WERI-Rb-1 (cell line): Measurements from ENCODE around the gene RXRB.

Experiments
- DNase-seq: peaks from one replicate; pipeline ENCODE4 v3.0.0-alpha.2; 2020
- H3K27ac ChIP-seq: fragments of 250-450 bp; sonication (Bioruptor Pico); 2 replicates; pipeline ENCODE4 v1.5.1; 2020; ENCODE audit warnings: mild to moderate bottlenecking, moderate library complexity
- H3K27me3 ChIP-seq: fragments of 250-450 bp; sonication (Bioruptor Pico); 2 replicates; pipeline ENCODE4 v1.5.1; 2021; ENCODE audit warnings: mild to moderate bottlenecking, low read depth, moderate library complexity; ENCODE audit not compliant: insufficient read depth, severe bottlenecking
- H3K36me3 ChIP-seq: fragments of 250-450 bp; sonication (Bioruptor Pico); 2 replicates; pipeline ENCODE4 v1.5.1; 2020; ENCODE audit warnings: mild to moderate bottlenecking, moderate library complexity
- H3K4me3 ChIP-seq: 2 replicates; pipeline ENCODE4 v1.5.1; 2011; ENCODE audit warnings: low read depth, mild to moderate bottlenecking, control low read depth, low read length
- H3K9me3 ChIP-seq: fragments of 250-450 bp; sonication (Bioruptor Pico); 2 replicates; pipeline ENCODE4 v1.5.1; 2021; ENCODE audit warnings: mild to moderate bottlenecking, moderate library complexity; ENCODE audit not compliant: severe bottlenecking
- CTCF ChIP-seq: IDR thresholded peaks from 2 replicates; pipeline ENCODE4 v1.5.1; 2011; ENCODE audit warnings: low read depth, mild to moderate bottlenecking, control low read depth, inconsistent platforms, low read length

Gene RXRB

GRCh38 chr6:33191383-33192104 lies 8.9 kb downstream of the RXRB start:
- H3K27ac ChIP-seq: no peak overlapping the region
- no peaks in the 10 kb centered on the region for H3K27me3 ChIP-seq
- H3K9me3 ChIP-seq: no peaks in the 10 kb centered on the region
- no peak for TF ChIP-seq CTCF
- DNase-seq: no peak
- peak overlapping the region; percentile 72 for H3K4me3 ChIP-seq
- H3K36me3 ChIP-seq: peaks cover 30% of the 10 kb centered on the region

GRCh38 chr6:33190504-33191107 lies 9.9 kb downstream of the RXRB start:
- no peak for TF ChIP-seq CTCF
- no peaks in the 10 kb centered on the region for H3K9me3 ChIP-seq
- peaks cover 21% of the 10 kb centered on the region for H3K36me3 ChIP-seq
- no peak overlapping the region for H3K27ac ChIP-seq
- H3K27me3 ChIP-seq: no peaks in the 10 kb centered on the region
- H3K4me3 ChIP-seq: no peak overlapping the region
- DNase-seq: no peak

GRCh38 chr6:33189625-33190448 lies 10.6 kb downstream of the RXRB start:
- no peak for TF ChIP-seq CTCF
- DNase-seq: no peak
- Histone ChIP-seq H3K27me3 (no peaks in the 10 kb centered on the region), H3K4me3 (no peak overlapping the region), H3K9me3 (no peaks in the 10 kb centered on the region), H3K36me3 (peaks cover 13% of the 10 kb centered on the region), H3K27ac (no peak overlapping the region)

- no peak for DNase-seq
- H3K4me3 ChIP-seq: no peak overlapping the region
- H3K27ac ChIP-seq: no peak overlapping the region
- peaks cover 6% of the 10 kb centered on the region for H3K36me3 ChIP-seq
- TF ChIP-seq CTCF: no peak
- no peaks in the 10 kb centered on the region for H3K27me3 ChIP-seq
- peaks cover under 1% of the 10 kb centered on the region for H3K9me3 ChIP-seq
Measured at GRCh38 chr6:33189164-33189563, 11.3 kb downstream of the RXRB start.

GRCh38 chr6:33187809-33188208 lies 12.7 kb downstream of the RXRB start:
- no peaks in the 10 kb centered on the region for H3K27me3 ChIP-seq
- TF ChIP-seq CTCF: no peak
- no peak overlapping the region for H3K27ac ChIP-seq
- peaks cover 4% of the 10 kb centered on the region for H3K9me3 ChIP-seq
- no peak overlapping the region for H3K4me3 ChIP-seq
- H3K36me3 ChIP-seq: peaks cover 3% of the 10 kb centered on the region; the same call in 1 of the 2 replicates
- DNase-seq: no peak
